SK-N-SH treated with all-trans-retinoic acid at 6 μM for 48 hours (cell line): ENCODE results near the gene SLC22A23.

Experiments
- ATAC-seq: fragments of 200-7000 bp; cut with Tn5 transposase; 3 replicates; pipeline ENCODE4 v1.9.1; 2020; ENCODE audit warnings: mild to moderate bottlenecking, moderate library complexity
- ARNTL ChIP-seq: fragments of 450-650 bp; formaldehyde crosslinking; IDR thresholded peaks from 2 replicates; pipeline ENCODE4 v1.5.0; 2020; ENCODE audit warnings: low read depth, mild to moderate bottlenecking, moderate library complexity, borderline replicate concordance
- BACH2 ChIP-seq: fragments of 250-450 bp; sonication (Bioruptor Pico); IDR thresholded peaks from 2 replicates; pipeline ENCODE4 v1.9.0; 2021; ENCODE audit warnings: mild to moderate bottlenecking, borderline replicate concordance
- CSDC2 ChIP-seq: fragments of 250-450 bp; sonication (Bioruptor Pico); IDR thresholded peaks from 2 replicates; pipeline ENCODE4 v1.5.0; 2020; ENCODE audit warnings: mild to moderate bottlenecking, moderate library complexity
- ESRRG ChIP-seq: fragments of 250-450 bp; sonication (Bioruptor Pico); IDR thresholded peaks from 2 replicates; pipeline ENCODE4 v1.6.1; 2021; ENCODE audit warnings: mild to moderate bottlenecking
- GLIS3 ChIP-seq: fragments of 250-450 bp; sonication (Bioruptor Pico); IDR thresholded peaks from 2 replicates; pipeline ENCODE4 v1.5.0; 2020; ENCODE audit warnings: mild to moderate bottlenecking, moderate library complexity
- OSR1 ChIP-seq: fragments of 250-450 bp; sonication (Bioruptor Pico); IDR thresholded peaks from 2 replicates; pipeline ENCODE4 v1.8.0; 2022; ENCODE audit warnings: moderate library complexity, mild to moderate bottlenecking, inconsistent platforms
- PPARA ChIP-seq: fragments of 250-450 bp; sonication (Bioruptor Pico); IDR thresholded peaks from 2 replicates; pipeline ENCODE4 v1.5.0; 2020; ENCODE audit warnings: mild to moderate bottlenecking, borderline replicate concordance
- TCF4 ChIP-seq: fragments of 250-450 bp; sonication (Bioruptor Pico); IDR thresholded peaks from 2 replicates; pipeline ENCODE4 v1.8.0; 2021; ENCODE audit warnings: mild to moderate bottlenecking, moderate library complexity, borderline replicate concordance
- ZC3H10 ChIP-seq: fragments of 250-450 bp; sonication (Bioruptor Pico); IDR thresholded peaks from 2 replicates; pipeline ENCODE4 v1.5.1; 2021; ENCODE audit warnings: mild to moderate bottlenecking, moderate library complexity
- ZFP30 ChIP-seq: fragments of 450-650 bp; formaldehyde crosslinking; IDR thresholded peaks from 2 replicates; pipeline ENCODE4 v1.5.0; 2022; ENCODE audit warnings: mild to moderate bottlenecking, moderate library complexity
- ZNF565 ChIP-seq: fragments of 450-650 bp; formaldehyde crosslinking; conservative IDR thresholded peaks from 2 replicates; pipeline ENCODE4 v1.5.0; 2020; ENCODE audit warnings: low read depth, mild to moderate bottlenecking, moderate library complexity
- ZNF70 ChIP-seq: fragments of 450-650 bp; formaldehyde crosslinking; IDR thresholded peaks from 2 replicates; pipeline ENCODE4 v1.5.0; 2020; ENCODE audit warnings: mild to moderate bottlenecking, moderate library complexity
- ZNF8 ChIP-seq: fragments of 450-650 bp; formaldehyde crosslinking; IDR thresholded peaks from 2 replicates; pipeline ENCODE4 v1.5.0; 2020; ENCODE audit warnings: mild to moderate bottlenecking, moderate library complexity
- TF ChIP-seq, protein P1 (sequence below): fragments of 250-450 bp; sonication (Bioruptor Pico); IDR thresholded peaks from 2 replicates; pipeline ENCODE4 v1.8.0; 2020; ENCODE audit warnings: mild to moderate bottlenecking, moderate library complexity, borderline replicate concordance
- TF ChIP-seq, protein P2 (sequence below): fragments of 250-450 bp; sonication (Bioruptor Pico); IDR thresholded peaks from 2 replicates; pipeline ENCODE4 v1.5.1; 2021; ENCODE audit warnings: mild to moderate bottlenecking, moderate library complexity
- TF ChIP-seq, protein P3 (sequence below): fragments of 250-450 bp; sonication (Bioruptor Pico); IDR thresholded peaks from 2 replicates; pipeline ENCODE4 v1.8.0; 2021; ENCODE audit warnings: low read depth, mild to moderate bottlenecking, moderate library complexity, borderline replicate concordance

The SLC22A23 gene

DNA sequence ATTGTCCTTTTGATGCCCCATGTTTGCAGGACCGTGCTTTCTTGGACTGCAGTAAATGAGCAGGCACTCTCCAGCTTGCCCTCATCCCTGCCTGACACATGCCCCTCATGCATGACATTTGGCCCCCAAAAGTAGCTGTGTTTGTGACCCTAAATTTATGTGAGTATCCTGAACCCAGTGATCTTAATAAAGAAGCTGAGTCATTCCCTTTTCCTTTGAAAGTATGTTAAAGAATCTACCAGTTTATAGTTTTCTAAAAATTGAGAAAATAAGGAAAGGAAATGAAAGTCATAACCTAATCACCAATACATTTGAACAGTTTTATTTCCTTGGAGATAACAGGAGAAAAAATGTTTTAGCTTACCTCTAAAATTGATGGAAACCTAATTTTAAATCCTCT lies 3.4 kb upstream of the SLC22A23 start:
- ATAC-seq = no peak

GRCh38 chr6:3458706-3459421 lies 2.0 kb upstream of the SLC22A23 start:
- no peak for ATAC-seq
- TF ChIP-seq, protein P1, sequence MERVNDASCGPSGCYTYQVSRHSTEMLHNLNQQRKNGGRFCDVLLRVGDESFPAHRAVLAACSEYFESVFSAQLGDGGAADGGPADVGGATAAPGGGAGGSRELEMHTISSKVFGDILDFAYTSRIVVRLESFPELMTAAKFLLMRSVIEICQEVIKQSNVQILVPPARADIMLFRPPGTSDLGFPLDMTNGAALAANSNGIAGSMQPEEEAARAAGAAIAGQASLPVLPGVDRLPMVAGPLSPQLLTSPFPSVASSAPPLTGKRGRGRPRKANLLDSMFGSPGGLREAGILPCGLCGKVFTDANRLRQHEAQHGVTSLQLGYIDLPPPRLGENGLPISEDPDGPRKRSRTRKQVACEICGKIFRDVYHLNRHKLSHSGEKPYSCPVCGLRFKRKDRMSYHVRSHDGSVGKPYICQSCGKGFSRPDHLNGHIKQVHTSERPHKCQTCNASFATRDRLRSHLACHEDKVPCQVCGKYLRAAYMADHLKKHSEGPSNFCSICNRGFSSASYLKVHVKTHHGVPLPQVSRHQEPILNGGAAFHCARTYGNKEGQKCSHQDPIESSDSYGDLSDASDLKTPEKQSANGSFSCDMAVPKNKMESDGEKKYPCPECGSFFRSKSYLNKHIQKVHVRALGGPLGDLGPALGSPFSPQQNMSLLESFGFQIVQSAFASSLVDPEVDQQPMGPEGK = no peak
- TF ChIP-seq, protein P2, sequence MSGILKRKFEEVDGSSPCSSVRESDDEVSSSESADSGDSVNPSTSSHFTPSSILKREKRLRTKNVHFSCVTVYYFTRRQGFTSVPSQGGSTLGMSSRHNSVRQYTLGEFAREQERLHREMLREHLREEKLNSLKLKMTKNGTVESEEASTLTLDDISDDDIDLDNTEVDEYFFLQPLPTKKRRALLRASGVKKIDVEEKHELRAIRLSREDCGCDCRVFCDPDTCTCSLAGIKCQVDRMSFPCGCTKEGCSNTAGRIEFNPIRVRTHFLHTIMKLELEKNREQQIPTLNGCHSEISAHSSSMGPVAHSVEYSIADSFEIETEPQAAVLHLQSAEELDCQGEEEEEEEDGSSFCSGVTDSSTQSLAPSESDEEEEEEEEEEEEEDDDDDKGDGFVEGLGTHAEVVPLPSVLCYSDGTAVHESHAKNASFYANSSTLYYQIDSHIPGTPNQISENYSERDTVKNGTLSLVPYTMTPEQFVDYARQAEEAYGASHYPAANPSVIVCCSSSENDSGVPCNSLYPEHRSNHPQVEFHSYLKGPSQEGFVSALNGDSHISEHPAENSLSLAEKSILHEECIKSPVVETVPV (CRISPR knock-in tag) = no peak
- TF ChIP-seq ESRRG (CRISPR knock-in tag) (no peak), CSDC2 (CRISPR knock-in tag) (no peak)

More for the DNA sequence above, 3.4 kb upstream of the SLC22A23 start:
- no peak for TF ChIP-seq GLIS3 (CRISPR knock-in tag)
- TF ChIP-seq, protein P2 (CRISPR knock-in tag) = no peak
- no peak for TF ChIP-seq OSR1
- TF ChIP-seq, all 23 proteins: peak for 0

DNA sequence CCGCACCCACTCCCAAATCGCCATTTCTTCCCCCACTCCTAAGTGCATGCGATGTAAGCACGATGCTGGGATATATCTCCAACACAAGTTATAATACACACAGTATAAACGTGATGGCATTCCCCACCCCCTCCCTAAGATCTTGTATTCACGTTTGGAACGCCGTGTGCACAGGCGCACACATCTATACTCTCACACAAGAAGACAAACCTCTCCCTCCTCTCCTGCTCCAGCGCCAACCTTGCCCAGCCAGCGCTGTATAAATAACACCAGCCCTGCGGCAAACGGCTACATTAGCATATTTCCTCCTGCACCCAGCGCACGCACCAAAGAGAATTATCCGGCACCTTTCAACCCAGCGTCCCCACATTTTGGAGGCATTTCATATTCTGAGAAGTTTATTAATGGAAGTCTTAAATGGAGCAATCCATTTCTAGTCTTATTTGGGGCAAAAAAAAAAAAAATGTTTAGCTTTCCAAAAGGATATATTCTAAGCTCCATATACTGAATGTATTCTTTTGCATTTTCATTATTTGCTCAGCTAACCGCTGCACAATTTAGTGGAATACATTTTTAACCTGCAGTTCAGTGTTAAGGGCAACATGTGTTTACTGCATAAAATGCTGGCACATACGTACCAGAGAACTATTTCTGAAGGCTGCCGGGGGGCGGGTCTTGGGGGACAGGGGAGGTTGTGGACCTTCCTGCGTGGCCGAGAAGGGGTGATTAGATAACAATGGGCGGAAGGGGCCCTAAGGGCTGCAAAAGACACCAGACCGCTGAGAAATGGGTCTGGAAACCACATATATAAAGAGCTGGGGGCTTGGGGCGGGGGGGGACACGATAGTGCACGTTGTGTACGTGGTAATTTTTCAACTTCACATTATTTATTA lies 1.1 kb upstream of the SLC22A23 start:
- ATAC-seq = peak; percentile 37
- TF ChIP-seq, protein P1 = no peak
- no peak for TF ChIP-seq ARNTL
- TF ChIP-seq, protein P3, sequence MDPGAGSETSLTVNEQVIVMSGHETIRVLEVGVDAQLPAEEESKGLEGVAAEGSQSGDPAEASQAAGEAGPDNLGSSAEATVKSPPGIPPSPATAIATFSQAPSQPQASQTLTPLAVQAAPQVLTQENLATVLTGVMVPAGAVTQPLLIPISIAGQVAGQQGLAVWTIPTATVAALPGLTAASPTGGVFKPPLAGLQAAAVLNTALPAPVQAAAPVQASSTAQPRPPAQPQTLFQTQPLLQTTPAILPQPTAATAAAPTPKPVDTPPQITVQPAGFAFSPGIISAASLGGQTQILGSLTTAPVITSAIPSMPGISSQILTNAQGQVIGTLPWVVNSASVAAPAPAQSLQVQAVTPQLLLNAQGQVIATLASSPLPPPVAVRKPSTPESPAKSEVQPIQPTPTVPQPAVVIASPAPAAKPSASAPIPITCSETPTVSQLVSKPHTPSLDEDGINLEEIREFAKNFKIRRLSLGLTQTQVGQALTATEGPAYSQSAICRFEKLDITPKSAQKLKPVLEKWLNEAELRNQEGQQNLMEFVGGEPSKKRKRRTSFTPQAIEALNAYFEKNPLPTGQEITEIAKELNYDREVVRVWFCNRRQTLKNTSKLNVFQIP (CRISPR knock-in tag) = no peak
- TF ChIP-seq ZFP30 (CRISPR knock-in tag) = no peak
- no peak for TF ChIP-seq ESRRG (CRISPR knock-in tag)
- TF ChIP-seq ZC3H10 = no peak
- no peak for TF ChIP-seq GLIS3 (CRISPR knock-in tag)

- TF ChIP-seq PPARA (CRISPR knock-in tag) (no peak), ZNF8 (CRISPR knock-in tag) (no peak), ZNF565 (no peak), ZNF70 (CRISPR knock-in tag) (no peak), TCF4 (no peak), GLIS3 (CRISPR knock-in tag) (no peak), BACH2 (CRISPR knock-in tag) (no peak)
- no peak; the same call in 2 of the 3 replicates for ATAC-seq
These were observed 404 bp downstream of the SLC22A23 start for GRCh38 chr6:3456395-3456897.
